ENCODE measurements around the gene SUMF1.

GRCh38 chr3:4497843-4498324 is 30.8 kb upstream of the SUMF1 start:
- no peak for TF ChIP-seq POLR2A (IDR thresholded peaks at IDR 0.05; ENCODE audit: low read depth, low read length)
- no peak for TF ChIP-seq POLR2AphosphoS5 (IDR thresholded peaks at IDR 0.05; ENCODE audit: low read depth, low read length)
